Activated CD8-positive, alpha-beta memory T cell treated with anti-CD3 and anti-CD28 coated beads, Interleukin-2, amount 10 ng/mL, durations not matched to agents 7 days and 5 days (primary cell): ENCODE data around the gene ANKRD12. TPM values are rescaled to one million over a fixed set of nuclear protein-coding genes. Genes with fewer than 3 reads are reported as not detected.
A peak's percentile ranks its signal among the peaks of the same experiment; 100 is the strongest.

Source experiments
- ATAC-seq: fragments of 150-1000 bp; cut with Tn5 transposase; one replicate; pipeline ENCODE4 v1.10.0; 2021; ENCODE audit warnings: moderate library complexity
- CTCF ChIA-PET: fragments of 350-600 bp; sonication (Branson Sonifier 250); formaldehyde crosslinking; loops from one replicate; lab custom pipeline; 2021; ENCODE audit warnings: antibody characterized with exemption; lab: Charles Lee
- DNase-seq: peaks from one replicate; pipeline ENCODE4 v3.0.0-alpha.2; 2020
- H3K27ac Mint-ChIP-seq: one replicate; pipeline ENCODE4 v1.8.0; 2021; ENCODE audit warnings: mild to moderate bottlenecking, mixed read lengths
- H3K27me3 Mint-ChIP-seq: one replicate; pipeline ENCODE4 v1.8.0; 2021; ENCODE audit warnings: mixed read lengths
- H3K36me3 Mint-ChIP-seq: one replicate; pipeline ENCODE4 v1.8.0; 2021; ENCODE audit warnings: mild to moderate bottlenecking, mixed read lengths
- H3K4me1 Mint-ChIP-seq: one replicate; pipeline ENCODE4 v1.8.0; 2021; ENCODE audit warnings: mixed read lengths
- H3K4me3 Mint-ChIP-seq: one replicate; pipeline ENCODE4 v1.8.0; 2021; ENCODE audit warnings: mild to moderate bottlenecking, moderate library complexity, mixed read lengths
- H3K9me3 Mint-ChIP-seq: one replicate; pipeline ENCODE4 v1.8.0; 2022; ENCODE audit warnings: low read depth, mixed read lengths
- total RNA-seq, 2 experiments: library from RNA; stranded (reverse); gene quantifications; one replicate each; pipeline ENCODE4 v1.2.3, GENCODE V29; 2021

ANKRD12 gene
- total RNA-seq, 2 experiments from 2014 or later: 67.5 to 76.9 TPM

DNA sequence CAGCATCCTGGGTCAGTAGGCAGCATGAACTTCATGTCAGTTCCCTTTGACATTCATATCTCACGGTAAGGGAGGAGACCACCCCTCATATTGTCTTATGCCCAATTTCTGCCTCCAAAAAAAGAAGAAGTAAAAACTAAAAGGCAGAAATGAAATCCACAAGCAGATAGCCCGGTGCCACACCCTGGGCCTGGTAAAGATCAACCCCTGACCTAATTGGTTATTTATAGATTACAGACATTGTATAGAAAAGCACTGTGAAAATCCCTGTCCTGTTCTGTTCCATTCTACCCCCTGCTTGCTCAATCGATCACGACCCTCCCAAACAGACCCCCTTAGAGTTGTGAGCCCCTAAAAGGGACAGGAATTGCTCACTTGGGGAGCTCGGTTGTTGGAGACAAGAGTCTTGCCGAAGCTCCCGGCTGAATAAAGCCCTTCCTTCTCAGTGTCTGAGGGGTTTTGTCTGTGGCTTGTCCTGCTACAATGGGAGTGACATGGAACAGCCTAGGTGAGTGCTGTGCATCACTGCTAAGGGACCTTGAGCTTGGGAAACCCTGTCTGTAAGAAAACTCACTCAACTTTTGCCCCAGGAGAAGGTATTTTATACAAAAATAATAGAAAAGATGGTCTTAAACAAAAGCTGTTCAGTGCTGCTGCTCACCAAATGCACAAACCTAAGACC is 23.0 kb upstream of the ANKRD12 start:
- peaks cover 53% of the 10 kb centered on the region for H3K36me3 Mint-ChIP-seq

DNA sequence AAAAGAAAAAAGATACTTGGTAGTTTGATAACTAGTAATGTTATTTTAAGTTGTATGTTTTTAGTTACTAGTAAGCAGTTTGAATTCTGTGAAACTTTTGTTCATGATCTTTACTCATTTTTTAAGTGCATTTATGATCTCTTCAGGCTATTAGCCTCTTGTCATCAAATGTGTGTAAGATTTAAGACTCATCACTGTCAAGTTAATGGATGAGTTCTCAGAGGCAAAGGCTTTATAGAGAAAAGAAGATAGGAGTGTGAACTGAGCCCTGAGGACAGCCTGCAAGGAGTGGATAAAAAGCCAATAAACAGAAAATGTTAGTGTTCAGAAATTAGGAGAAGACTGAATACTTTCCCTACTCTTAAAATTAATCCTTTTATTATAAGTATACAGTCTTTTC is 20.6 kb upstream of the ANKRD12 start:
- CTCF ChIA-PET: interaction anchor here (0.6 to 2.9 kb wide), 5 partner anchors 11 to 25 kb away, joined by 3 to 9 read pairs (median 8); partner anchors contain the start of genes ANKRD12 and NDUFV2
- no peaks in the 10 kb centered on the region for H3K27me3 Mint-ChIP-seq
- ATAC-seq: no peak
- DNase-seq: no peak
- H3K4me3 Mint-ChIP-seq: peak overlapping the region; percentile 69
- H3K27ac Mint-ChIP-seq: peak overlapping the region; percentile 93
- H3K9me3 Mint-ChIP-seq: no peaks in the 10 kb centered on the region
- H3K4me1 Mint-ChIP-seq: peaks cover 78% of the 10 kb centered on the region
- H3K36me3 Mint-ChIP-seq: peaks cover 51% of the 10 kb centered on the region

More for the DNA sequence above, 23.0 kb upstream of the ANKRD12 start:
- CTCF ChIA-PET: interaction anchor here (0.7 to 1.8 kb wide), 5 partner anchors 10 to 28 kb away, joined by 3 to 8 read pairs (median 3); no protein-coding TSS in a partner anchor
- H3K27me3 Mint-ChIP-seq: no peaks in the 10 kb centered on the region
- H3K4me3 Mint-ChIP-seq: peak overlapping the region; percentile 7
- ATAC-seq (no peak), DNase-seq (no peak)
- H3K4me1 Mint-ChIP-seq: peaks cover 76% of the 10 kb centered on the region
- no peaks in the 10 kb centered on the region for H3K9me3 Mint-ChIP-seq
- H3K27ac Mint-ChIP-seq: peak overlapping the region; percentile 63

DNA sequence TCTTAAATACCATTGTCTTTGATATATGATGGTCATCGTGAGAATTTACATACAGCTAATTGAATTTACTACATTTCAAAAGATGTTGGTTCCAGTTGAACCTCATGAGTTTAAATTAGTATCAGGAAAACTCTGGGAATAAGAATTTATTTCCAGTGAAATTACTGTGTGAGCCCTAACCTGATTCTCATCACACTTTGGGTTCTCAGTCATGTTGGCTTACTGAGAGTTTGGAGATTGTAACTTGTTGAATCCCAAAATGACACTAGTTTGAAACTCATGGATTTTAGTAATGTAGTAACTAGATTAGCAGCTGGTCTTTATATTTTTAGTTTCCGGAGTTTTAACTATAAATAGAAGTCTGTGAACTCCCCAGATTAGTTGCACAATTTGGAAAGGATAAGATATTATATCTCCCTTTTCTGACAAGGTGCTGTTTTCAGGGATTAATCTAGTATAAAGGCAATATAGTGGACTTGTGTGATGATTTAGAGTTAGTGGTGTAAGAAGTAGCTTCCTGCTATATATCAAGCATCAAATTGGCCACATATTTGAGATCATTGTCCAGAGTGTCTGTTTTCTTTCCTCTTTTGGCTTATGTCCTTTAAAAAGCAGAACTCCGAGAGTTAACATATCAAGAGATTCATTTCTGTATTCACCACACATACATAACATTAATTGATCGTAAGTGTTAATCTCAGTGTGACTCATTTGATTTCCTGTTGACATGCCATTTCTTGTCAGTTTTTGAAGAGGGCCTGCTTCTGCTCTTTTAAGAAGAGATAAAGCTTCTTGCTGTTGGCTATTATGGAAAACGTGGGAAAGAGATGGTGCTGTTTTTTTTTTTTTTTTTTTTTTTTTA is 18.4 kb upstream of the ANKRD12 start:
- H3K4me1 Mint-ChIP-seq: peaks cover 72% of the 10 kb centered on the region
- CTCF ChIA-PET: interaction anchor here (0.6 to 2.9 kb wide), 12 partner anchors 13 to 45 kb away, joined by 3 to 9 read pairs (median 4); partner anchors contain the start of gene ANKRD12
- DNase-seq (no peak), ATAC-seq (peak; percentile 52)
- no peaks in the 10 kb centered on the region for H3K9me3 Mint-ChIP-seq
- peak overlapping the region; percentile 84 for H3K27ac Mint-ChIP-seq
- no peaks in the 10 kb centered on the region for H3K27me3 Mint-ChIP-seq
- peaks cover 44% of the 10 kb centered on the region for H3K36me3 Mint-ChIP-seq
- peak overlapping the region; percentile 58 for H3K4me3 Mint-ChIP-seq

DNA sequence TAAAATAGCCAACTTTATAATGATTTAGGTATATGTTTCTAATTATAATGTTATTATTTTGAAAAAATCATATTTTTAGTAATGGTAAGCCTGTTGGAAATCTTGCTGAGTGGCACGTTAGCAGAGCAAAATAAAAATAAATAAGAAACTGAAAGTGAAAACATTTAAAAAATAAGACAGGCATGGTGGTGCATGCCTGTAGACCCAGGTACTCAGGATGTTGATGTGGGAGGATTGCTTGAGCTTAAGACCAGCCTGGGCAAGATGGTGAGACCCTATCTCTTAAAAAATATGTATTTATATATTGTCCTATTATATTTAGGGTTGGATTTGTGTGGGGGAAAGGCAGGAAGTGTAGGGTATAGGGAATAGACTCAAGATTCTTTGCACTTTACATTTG is 15.8 kb upstream of the ANKRD12 start:
- CTCF ChIA-PET: interaction anchor here (0.5 to 1.7 kb wide), 2 partner anchors 11 to 205 kb away, joined by 3 read pairs; no protein-coding TSS in a partner anchor
- no peaks in the 10 kb centered on the region for H3K9me3 Mint-ChIP-seq
- DNase-seq (no peak), ATAC-seq (peak; percentile 43)
- H3K36me3 Mint-ChIP-seq: peaks cover 51% of the 10 kb centered on the region
- H3K4me3 Mint-ChIP-seq: peak overlapping the region; percentile 15
- H3K4me1 Mint-ChIP-seq: peaks cover 63% of the 10 kb centered on the region
- no peaks in the 10 kb centered on the region for H3K27me3 Mint-ChIP-seq
- peak overlapping the region; percentile 63 for H3K27ac Mint-ChIP-seq

DNA sequence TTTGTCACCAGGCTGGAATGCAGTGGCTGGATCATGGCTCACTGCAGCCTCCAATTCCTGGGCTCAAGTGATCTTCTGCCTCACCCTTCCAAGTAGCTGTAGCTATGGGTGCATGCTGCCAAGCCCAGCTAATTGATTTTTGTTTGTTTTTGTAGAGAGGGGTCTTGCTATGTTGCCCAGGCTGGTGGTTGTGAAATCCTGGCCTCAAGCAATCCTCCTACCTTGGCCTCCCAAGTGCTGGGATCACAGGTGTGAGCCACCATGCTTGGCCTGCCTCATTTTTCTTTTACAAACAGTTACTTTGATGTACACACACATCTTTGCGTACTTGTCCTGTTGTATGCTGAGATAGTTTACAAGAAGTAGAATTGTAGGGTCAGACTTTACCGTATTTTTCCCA is 13.1 kb upstream of the ANKRD12 start:
- ATAC-seq (no peak), DNase-seq (no peak)
- CTCF ChIA-PET: interaction anchor here (0.7 to 1.3 kb wide), 3 partner anchors 8 to 12 kb away, joined by 3 to 6 read pairs (median 3); no protein-coding TSS in a partner anchor
- no peak overlapping the region for H3K27ac Mint-ChIP-seq
- peaks cover 60% of the 10 kb centered on the region for H3K36me3 Mint-ChIP-seq
- H3K4me3 Mint-ChIP-seq: no peak overlapping the region
- no peaks in the 10 kb centered on the region for H3K27me3 Mint-ChIP-seq
- no peaks in the 10 kb centered on the region for H3K9me3 Mint-ChIP-seq
- peaks cover 49% of the 10 kb centered on the region for H3K4me1 Mint-ChIP-seq

DNA sequence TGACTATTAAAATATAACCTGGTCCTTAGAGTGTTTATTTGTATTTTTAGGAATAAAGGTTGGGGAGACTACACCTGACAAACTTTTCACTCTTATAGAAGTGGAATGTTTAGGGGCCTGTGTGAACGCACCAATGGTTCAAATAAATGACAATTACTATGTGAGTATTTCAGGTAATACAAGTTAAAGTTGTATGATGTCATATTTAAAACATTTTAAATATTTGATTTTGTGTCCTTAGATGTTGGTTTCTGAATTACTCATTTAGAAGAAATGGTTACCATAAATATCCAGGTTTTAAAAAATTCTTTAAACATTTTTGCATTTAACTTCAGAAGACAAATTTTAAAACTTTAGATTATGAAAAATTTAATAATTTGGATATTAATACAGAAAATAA is 11.8 kb upstream of the ANKRD12 start:
- H3K27me3 Mint-ChIP-seq: no peaks in the 10 kb centered on the region
- CTCF ChIA-PET: interaction anchor here (1.2 to 1.6 kb wide), 2 partner anchors 12 to 15 kb away, joined by 3 to 6 read pairs; no protein-coding TSS in a partner anchor
- peaks cover 46% of the 10 kb centered on the region for H3K4me1 Mint-ChIP-seq
- H3K9me3 Mint-ChIP-seq: no peaks in the 10 kb centered on the region
- H3K4me3 Mint-ChIP-seq: no peak overlapping the region
- DNase-seq (no peak), ATAC-seq (no peak)
- peaks cover 63% of the 10 kb centered on the region for H3K36me3 Mint-ChIP-seq
- H3K27ac Mint-ChIP-seq: no peak overlapping the region

DNA sequence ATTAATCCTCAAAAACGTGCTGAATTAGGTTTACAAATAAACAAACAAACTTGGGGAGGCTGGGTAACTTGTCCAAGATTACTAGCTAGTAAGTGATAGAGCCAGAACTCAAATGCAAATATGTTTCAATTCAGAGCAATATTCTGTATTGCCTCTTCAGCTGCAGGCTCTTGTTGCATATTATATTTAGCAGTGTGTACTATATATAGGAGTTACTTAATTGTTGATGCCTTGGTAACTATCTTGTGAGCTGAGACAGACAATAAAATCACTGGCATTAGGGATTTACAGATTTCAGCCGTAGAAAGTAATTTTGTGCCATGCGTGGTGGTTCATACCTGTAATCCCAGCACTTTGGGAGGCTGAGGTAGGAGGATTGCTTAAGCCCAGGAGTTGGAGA is 10.2 kb upstream of the ANKRD12 start:
- Mint-ChIP-seq H3K9me3 (no peaks in the 10 kb centered on the region), H3K4me3 (no peak overlapping the region), H3K27ac (no peak overlapping the region), H3K4me1 (peaks cover 39% of the 10 kb centered on the region), H3K27me3 (no peaks in the 10 kb centered on the region), H3K36me3 (peaks cover 63% of the 10 kb centered on the region)
- DNase-seq: no peak
- ATAC-seq: no peak
- CTCF ChIA-PET: interaction anchor here (1.2 to 1.9 kb wide), 4 partner anchors 9 to 53 kb away, joined by 3 to 7 read pairs (median 6); no protein-coding TSS in a partner anchor

DNA sequence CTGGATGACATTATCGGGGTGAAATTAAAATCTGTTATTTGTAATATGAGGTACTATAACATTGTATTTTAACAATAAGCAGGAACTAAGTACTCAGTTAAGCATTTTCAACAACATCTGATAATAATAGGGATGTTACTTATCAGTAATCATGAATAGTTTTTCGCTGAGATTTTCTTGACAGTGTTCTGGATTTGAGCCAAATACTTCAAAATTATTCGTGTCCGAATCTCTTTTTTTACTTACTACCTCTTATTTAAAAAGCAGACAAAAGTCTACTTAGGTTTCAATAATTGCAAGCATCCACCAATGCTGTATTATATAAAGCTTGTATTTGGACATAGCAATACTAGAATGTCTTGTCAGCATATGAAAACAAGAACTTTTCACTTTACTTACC is 6.4 kb upstream of the ANKRD12 start:
- peaks cover 69% of the 10 kb centered on the region for H3K36me3 Mint-ChIP-seq
- CTCF ChIA-PET: interaction anchor here (1.1 kb wide), 1 partner anchor 20 kb away, joined by 4 read pairs; no protein-coding TSS in a partner anchor
- no peaks in the 10 kb centered on the region for H3K27me3 Mint-ChIP-seq
- H3K4me1 Mint-ChIP-seq: peaks cover 38% of the 10 kb centered on the region
- H3K9me3 Mint-ChIP-seq: no peaks in the 10 kb centered on the region
- ATAC-seq (no peak), DNase-seq (no peak)
- no peak overlapping the region for H3K4me3 Mint-ChIP-seq
- no peak overlapping the region for H3K27ac Mint-ChIP-seq

DNA sequence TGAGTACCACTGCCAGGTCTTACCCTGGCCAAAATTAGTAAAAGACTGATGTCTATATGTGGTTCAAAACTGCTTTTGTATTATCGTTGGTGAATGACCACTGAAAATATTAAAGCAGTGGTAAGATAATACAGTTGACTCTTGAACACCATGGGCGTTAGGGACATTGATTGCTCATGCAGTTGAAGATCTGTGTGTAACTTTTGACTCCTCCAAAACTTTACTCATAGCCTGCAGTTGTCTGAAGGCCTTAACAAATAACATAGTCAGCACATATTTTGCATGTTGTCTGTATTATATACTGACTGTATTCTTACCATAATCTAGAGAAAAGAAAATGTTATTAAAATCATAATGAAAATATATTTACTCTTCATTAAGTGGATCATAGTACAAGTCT is 5.8 kb upstream of the ANKRD12 start:
- no peak for ATAC-seq
- Mint-ChIP-seq H3K4me3 (no peak overlapping the region), H3K36me3 (peaks cover 68% of the 10 kb centered on the region), H3K9me3 (no peaks in the 10 kb centered on the region), H3K27me3 (no peaks in the 10 kb centered on the region), H3K4me1 (peaks cover 40% of the 10 kb centered on the region), H3K27ac (peak overlapping the region; percentile 36)
- no peak for DNase-seq
- CTCF ChIA-PET: no interaction called here

DNA sequence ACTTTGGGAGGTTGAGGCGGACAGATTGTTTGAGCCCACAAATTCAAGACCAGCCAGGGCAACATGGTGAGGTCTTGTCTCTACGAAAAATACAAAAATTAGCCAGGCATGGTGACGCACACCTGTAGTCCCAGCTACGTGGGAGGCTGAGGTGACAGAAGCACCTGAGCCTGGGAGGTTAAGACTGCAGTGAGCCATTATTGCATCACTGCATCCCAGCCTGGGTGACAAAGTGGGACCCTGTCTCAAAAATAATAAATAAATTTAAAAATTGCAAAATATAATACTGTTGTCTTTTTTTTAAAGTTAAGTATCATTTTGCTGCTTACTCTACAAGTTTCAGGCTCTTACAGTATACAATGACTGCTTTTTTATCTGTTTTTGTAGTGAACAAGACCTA is 4.0 kb upstream of the ANKRD12 start:
- Mint-ChIP-seq H3K9me3 (no peaks in the 10 kb centered on the region), H3K4me1 (peaks cover 38% of the 10 kb centered on the region), H3K4me3 (no peak overlapping the region), H3K27ac (no peak overlapping the region), H3K36me3 (peaks cover 59% of the 10 kb centered on the region), H3K27me3 (no peaks in the 10 kb centered on the region)
- DNase-seq (no peak), ATAC-seq (no peak)
- CTCF ChIA-PET: no interaction called here

DNA sequence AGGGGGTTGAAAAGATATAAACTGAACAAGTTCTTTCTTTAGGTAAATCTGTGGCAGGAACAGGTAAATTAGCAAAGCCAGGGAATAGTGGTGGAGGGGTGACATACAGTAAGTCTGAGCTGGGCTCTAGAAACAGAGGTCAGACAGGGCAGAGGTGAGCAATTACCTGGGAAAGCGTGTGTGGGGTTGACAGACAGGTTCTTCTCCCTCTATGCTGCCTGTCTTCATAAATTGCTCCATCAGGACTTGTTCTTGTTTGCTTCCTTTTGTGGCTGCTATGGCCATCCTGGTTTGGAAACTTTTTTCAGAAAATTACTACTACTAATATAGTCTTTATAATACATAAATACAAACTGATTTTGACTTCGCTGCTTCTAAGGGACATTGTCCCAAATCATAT is 3.4 kb upstream of the ANKRD12 start:
- H3K4me3 Mint-ChIP-seq: no peak overlapping the region
- CTCF ChIA-PET: no interaction called here
- ATAC-seq (no peak), DNase-seq (no peak)
- peaks cover 60% of the 10 kb centered on the region for H3K36me3 Mint-ChIP-seq
- peak overlapping the region; percentile 37 for H3K27ac Mint-ChIP-seq
- no peaks in the 10 kb centered on the region for H3K27me3 Mint-ChIP-seq
- H3K9me3 Mint-ChIP-seq: no peaks in the 10 kb centered on the region
- H3K4me1 Mint-ChIP-seq: peaks cover 36% of the 10 kb centered on the region

DNA sequence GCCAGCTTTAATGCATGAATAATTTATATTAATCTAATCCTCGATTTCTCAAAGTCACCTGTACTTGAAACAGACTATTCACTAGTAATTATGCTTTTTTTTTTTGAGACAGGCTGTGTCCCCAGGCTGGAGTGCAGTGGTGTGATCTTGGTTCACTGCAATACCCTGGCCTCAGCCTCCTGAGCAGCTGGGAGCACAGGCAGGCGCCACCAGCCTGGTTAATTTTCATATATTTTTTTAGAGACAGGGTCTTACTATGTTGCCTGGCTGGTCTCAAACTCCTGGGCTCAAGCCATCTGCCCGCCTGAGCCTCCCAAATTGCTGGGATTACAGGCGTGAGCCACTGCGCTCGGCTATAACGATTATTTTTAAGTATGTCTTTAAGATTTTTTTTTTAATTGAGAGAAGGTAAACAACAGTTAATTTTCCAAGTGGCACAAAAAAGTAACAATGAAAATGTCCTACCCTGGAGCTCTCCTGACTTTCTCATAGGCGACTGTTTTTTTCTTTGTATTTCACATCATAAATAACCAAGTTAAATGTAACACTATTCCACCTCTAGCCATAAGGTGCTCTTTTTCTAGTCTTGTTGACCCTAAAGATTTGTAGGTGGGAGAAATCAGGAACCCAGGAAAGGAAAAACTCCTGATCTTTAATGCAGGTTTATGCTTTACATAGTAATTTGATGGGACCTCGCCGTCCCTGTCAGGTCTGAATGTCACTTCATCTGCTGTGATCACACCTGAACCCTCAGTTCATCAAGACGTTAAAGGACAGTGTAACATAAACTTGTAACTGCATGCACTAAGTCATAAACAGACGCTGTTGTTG is 1.3 kb upstream of the ANKRD12 start:
- H3K27ac Mint-ChIP-seq: peak overlapping the region; percentile 98
- peaks cover 58% of the 10 kb centered on the region for H3K36me3 Mint-ChIP-seq
- peaks cover 40% of the 10 kb centered on the region for H3K4me1 Mint-ChIP-seq
- H3K4me3 Mint-ChIP-seq: peak overlapping the region; percentile 95
- ATAC-seq: no peak
- DNase-seq: no peak
- no peaks in the 10 kb centered on the region for H3K27me3 Mint-ChIP-seq
- CTCF ChIA-PET: interaction anchor here (1.0 to 3.4 kb wide), 10 partner anchors 8 to 72 kb away, joined by 3 to 12 read pairs (median 5); no protein-coding TSS in a partner anchor
- H3K9me3 Mint-ChIP-seq: no peaks in the 10 kb centered on the region
